ENCODE measurements around the gene DGKG.

The DGKG gene

GRCh38 chr3:186128158-186128557 lies 233.9 kb downstream of the DGKG start:
- DNase-seq: no peak

- no peak for DNase-seq
Observed at GRCh38 chr3:186127463-186127862, 234.6 kb downstream of the DGKG start.

GRCh38 chr3:186125118-186125517 lies 236.9 kb downstream of the DGKG start:
- no peak for DNase-seq

GRCh38 chr3:186124592-186124991 lies 237.4 kb downstream of the DGKG start:
- no peak for DNase-seq

GRCh38 chr3:186123012-186123411 lies 239.0 kb downstream of the DGKG start:
- DNase-seq: no peak

GRCh38 chr3:186121968-186122367 lies 240.1 kb downstream of the DGKG start:
- no peak for DNase-seq

GRCh38 chr3:186121278-186121677 lies 240.8 kb downstream of the DGKG start:
- DNase-seq: no peak

- no peak for DNase-seq
Observed at GRCh38 chr3:186119499-186119898, 242.5 kb downstream of the DGKG start.

- no peak for DNase-seq
Observed at GRCh38 chr3:186118692-186119091, 243.3 kb downstream of the DGKG start.

GRCh38 chr3:186117521-186118134 lies 244.4 kb downstream of the DGKG start:
- no peak for DNase-seq

GRCh38 chr3:186115239-186115996 lies 246.6 kb downstream of the DGKG start:
- no peak for DNase-seq

- no peak for DNase-seq
Observed at GRCh38 chr3:186110975-186111974, 250.8 kb downstream of the DGKG start.

GRCh38 chr3:186109897-186110803 lies 251.9 kb downstream of the DGKG start:
- DNase-seq: no peak

- peak; percentile 85 for DNase-seq
Observed at GRCh38 chr3:186108941-186109865, 252.8 kb downstream of the DGKG start, which contains the start of gene ETV5. Gene ETV5 (minus strand): TSS chr3:186109089. CDS start chr3:186105868, 3,221 bp downstream.

GRCh38 chr3:186108106-186108940 lies 253.7 kb downstream of the DGKG start:
- DNase-seq: peak; percentile 35

- peak; percentile 52 for DNase-seq
Observed at GRCh38 chr3:186107215-186108105, 254.6 kb downstream of the DGKG start.

- no peak for DNase-seq
Observed at GRCh38 chr3:186105543-186105942, 256.5 kb downstream of the DGKG start.

GRCh38 chr3:186102687-186103086 lies 259.3 kb downstream of the DGKG start:
- no peak for DNase-seq

- DNase-seq: no peak
Observed at GRCh38 chr3:186100398-186100797, 261.6 kb downstream of the DGKG start.

Measured in activated CD4-positive, CD25-positive, alpha-beta regulatory T cell treated with anti-CD3 and anti-CD28 coated beads, Interleukin-2, amount 50 U/mL, for 72 hours (primary cell).